Measurements from ENCODE around the gene IFI30.
"Not testable (repeated sequence)": the region's sequence is repeated elsewhere in the genome, so short reads cannot be mapped to it uniquely, and the experiment has no call there.

Gene IFI30

GRCh38 chr19:18203863-18204393, 30.3 kb downstream of the IFI30 start, which contains the start of gene RAB3A:
RAB3A (minus strand) TSS chr19:18204042; CDS start chr19:18202740, 1,302 bp downstream.
- Mint-ChIP-seq H3K4me1 (peaks cover 41% of the 10 kb centered on the region), H3K36me3 (ENCODE audit: low read depth) (peaks cover 26% of the 10 kb centered on the region), H3K27ac (peak within 1 kb of the TSS; percentile 97), H3K4me3 (peak within 1 kb of the TSS; percentile 92), H3K9me3 (no peaks in the 10 kb centered on the region), H3K27me3 (ENCODE audit: low read depth, poor library complexity) (peaks cover 34% of the 10 kb centered on the region)
- TF ChIP-seq CTCF (IDR thresholded peaks at IDR 0.05), result no peak
- peak; percentile 100 for DNase-seq

- Mint-ChIP-seq H3K27me3 (ENCODE audit: low read depth, poor library complexity) (peaks cover 39% of the 10 kb centered on the region), H3K9me3 (no peaks in the 10 kb centered on the region), H3K4me3 (peak overlapping the region; percentile 89), H3K27ac (peak overlapping the region; percentile 97), H3K36me3 (ENCODE audit: low read depth) (peaks cover 22% of the 10 kb centered on the region), H3K4me1 (peaks cover 41% of the 10 kb centered on the region)
- peak; percentile 84 for DNase-seq
- no peak for TF ChIP-seq CTCF (IDR thresholded peaks at IDR 0.05)
These were observed 31.0 kb downstream of the IFI30 start for GRCh38 chr19:18204394-18205199.

GRCh38 chr19:18205200-18205892, 31.7 kb downstream of the IFI30 start:
- peaks cover 14% of the 10 kb centered on the region for H3K36me3 Mint-ChIP-seq (ENCODE audit: low read depth)
- DNase-seq, result peak; percentile 63

GRCh38 chr19:18206018-18206417, 32.4 kb downstream of the IFI30 start:
- H3K9me3 Mint-ChIP-seq, result no peaks in the 10 kb centered on the region
- H3K4me1 Mint-ChIP-seq, result peaks cover 43% of the 10 kb centered on the region
- no peak for TF ChIP-seq CTCF (IDR thresholded peaks at IDR 0.05)
- no peak overlapping the region for H3K27ac Mint-ChIP-seq
- H3K36me3 Mint-ChIP-seq (ENCODE audit: low read depth), result peaks cover 13% of the 10 kb centered on the region
- H3K4me3 Mint-ChIP-seq, result peak overlapping the region; percentile 89
- peaks cover 49% of the 10 kb centered on the region for H3K27me3 Mint-ChIP-seq (ENCODE audit: low read depth, poor library complexity)
- DNase-seq, result no peak

More at GRCh38 chr19:18205200-18205892, 31.7 kb downstream of the IFI30 start:
- H3K4me3 Mint-ChIP-seq, result peak overlapping the region; percentile 89
- TF ChIP-seq CTCF (IDR thresholded peaks at IDR 0.05), result no peak
- H3K4me1 Mint-ChIP-seq, result peaks cover 41% of the 10 kb centered on the region
- peak overlapping the region; percentile 97 for H3K27ac Mint-ChIP-seq
- H3K27me3 Mint-ChIP-seq (ENCODE audit: low read depth, poor library complexity), result peaks cover 45% of the 10 kb centered on the region
- H3K9me3 Mint-ChIP-seq, result no peaks in the 10 kb centered on the region

GRCh38 chr19:18208098-18208951, 34.7 kb downstream of the IFI30 start:
- peak; percentile 58 for DNase-seq
- no peak overlapping the region for H3K4me3 Mint-ChIP-seq
- H3K36me3 Mint-ChIP-seq (ENCODE audit: low read depth), result no peaks in the 10 kb centered on the region
- no peaks in the 10 kb centered on the region for H3K9me3 Mint-ChIP-seq
- H3K27me3 Mint-ChIP-seq (ENCODE audit: low read depth, poor library complexity), result peaks cover 39% of the 10 kb centered on the region
- no peak overlapping the region for H3K27ac Mint-ChIP-seq
- peaks cover 29% of the 10 kb centered on the region for H3K4me1 Mint-ChIP-seq
- TF ChIP-seq CTCF (IDR thresholded peaks at IDR 0.05), result peak; percentile 55

- DNase-seq; H3K27ac Mint-ChIP-seq; H3K4me3 Mint-ChIP-seq; H3K36me3 Mint-ChIP-seq (ENCODE audit: low read depth); H3K9me3 Mint-ChIP-seq: not testable (repeated sequence)
- Mint-ChIP-seq H3K4me1 (peaks cover 29% of the 10 kb centered on the region), H3K27me3 (ENCODE audit: low read depth, poor library complexity) (peaks cover 42% of the 10 kb centered on the region)
These were observed 36.3 kb downstream of the IFI30 start for GRCh38 chr19:18209912-18210311.
